BJ (cell line): ENCODE data around the gene ST8SIA1. TPM values are rescaled to one million over a fixed set of nuclear protein-coding genes. Genes with fewer than 3 reads are reported as not detected.

Source experiments
- CTCF ChIA-PET: fragments of 350-600 bp; formaldehyde crosslinking; extraction: SDS; loops from one replicate; lab custom pipeline; 2021; ENCODE audit warnings: antibody characterized with exemption, inconsistent platforms; lab: Yijun Ruan, JAX
- POLR2A ChIA-PET: fragments of 300-600 bp; sonication (Branson Sonifier 250); formaldehyde crosslinking; extraction: SDS; loops from one replicate; lab custom pipeline; 2021; ENCODE audit warnings: antibody characterized with exemption; lab: Charles Lee
- DNase-seq: peaks from one replicate; pipeline ENCODE4 v3.0.0-alpha.2; 2011; ENCODE audit warnings: low read depth
- H3K27me3 ChIP-seq: 2 replicates; pipeline ENCODE4 v1.6.0; 2011; ENCODE audit warnings: low read length; ENCODE audit not compliant: control insufficient read depth, insufficient read depth
- H3K36me3 ChIP-seq: 2 replicates; pipeline ENCODE4 v1.5.1; 2011; ENCODE audit warnings: low read length; ENCODE audit not compliant: control insufficient read depth, insufficient read depth
- H3K4me3 ChIP-seq: 2 replicates; pipeline ENCODE4 v1.5.1; 2011; ENCODE audit warnings: low read depth, mild to moderate bottlenecking, control low read depth, low read length
- CTCF ChIP-seq: IDR thresholded peaks from 2 replicates; pipeline ENCODE4 v1.5.1; 2011; ENCODE audit warnings: low read depth, mild to moderate bottlenecking, control low read depth, inconsistent platforms, low read length, moderate library complexity; ENCODE audit not compliant: insufficient read depth
- polyA plus RNA-seq: library from polyadenylated mRNA; depleted of rRNA; stranded (reverse); fragments of >200 nt; gene quantifications from 2 replicates; pipeline ENCODE4 v1.2.3, GENCODE V29; 2011

ST8SIA1 gene
- polyA plus RNA-seq, 1 experiment = not detected

GRCh38 chr12:22356231-22356630 is 21.7 kb upstream of the ST8SIA1 start:
- no peak for DNase-seq
- H3K36me3 ChIP-seq = no peaks in the 10 kb centered on the region
- H3K27me3 ChIP-seq = no peaks in the 10 kb centered on the region
- ChIA-PET CTCF (no interaction called here), POLR2A (no interaction called here)
- TF ChIP-seq CTCF = no peak
- H3K4me3 ChIP-seq = no peak overlapping the region

- Histone ChIP-seq H3K4me3 (no peak overlapping the region), H3K36me3 (no peaks in the 10 kb centered on the region), H3K27me3 (no peaks in the 10 kb centered on the region)
- DNase-seq = no peak
- ChIA-PET CTCF (no interaction called here), POLR2A (no interaction called here)
- no peak for TF ChIP-seq CTCF
Observed at GRCh38 chr12:22355011-22355580, 20.6 kb upstream of the ST8SIA1 start.

DNA sequence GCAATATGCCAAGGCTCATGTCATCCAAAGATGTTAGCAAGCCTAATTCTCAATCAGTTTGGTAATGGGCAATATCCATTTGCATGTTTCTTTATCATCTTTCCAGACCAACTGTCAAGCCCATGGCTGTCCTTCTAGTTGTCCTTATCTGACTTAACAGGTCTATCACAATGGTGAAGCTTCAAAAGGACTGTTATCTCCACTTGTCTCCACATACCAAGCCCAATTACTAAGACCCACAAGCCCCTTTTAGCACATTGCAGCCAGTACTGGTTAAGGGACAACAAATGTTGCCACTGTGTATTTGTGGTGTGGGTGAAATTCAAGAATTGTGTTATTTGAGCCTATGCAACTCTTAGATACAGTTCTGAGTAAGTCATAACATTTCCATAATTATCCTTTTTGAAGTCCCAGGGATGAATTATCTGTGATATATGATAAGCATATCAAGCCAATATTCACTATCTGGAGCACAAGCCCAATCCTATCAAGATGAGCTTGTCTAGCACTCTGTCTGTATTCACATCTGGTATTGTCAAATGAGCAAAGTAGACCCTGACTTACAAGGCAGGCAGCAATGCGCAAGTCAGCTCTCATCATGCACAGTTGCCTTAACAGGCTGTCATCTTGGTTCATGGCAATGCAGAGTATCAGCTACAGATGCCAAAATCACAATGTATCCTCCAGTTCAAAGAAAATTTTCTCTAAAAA is 19.3 kb upstream of the ST8SIA1 start:
- Histone ChIP-seq H3K4me3 (no peak overlapping the region), H3K36me3 (no peaks in the 10 kb centered on the region), H3K27me3 (no peaks in the 10 kb centered on the region)
- TF ChIP-seq CTCF = no peak
- CTCF ChIA-PET = no interaction called here
- DNase-seq = no peak
- POLR2A ChIA-PET = no interaction called here

DNA sequence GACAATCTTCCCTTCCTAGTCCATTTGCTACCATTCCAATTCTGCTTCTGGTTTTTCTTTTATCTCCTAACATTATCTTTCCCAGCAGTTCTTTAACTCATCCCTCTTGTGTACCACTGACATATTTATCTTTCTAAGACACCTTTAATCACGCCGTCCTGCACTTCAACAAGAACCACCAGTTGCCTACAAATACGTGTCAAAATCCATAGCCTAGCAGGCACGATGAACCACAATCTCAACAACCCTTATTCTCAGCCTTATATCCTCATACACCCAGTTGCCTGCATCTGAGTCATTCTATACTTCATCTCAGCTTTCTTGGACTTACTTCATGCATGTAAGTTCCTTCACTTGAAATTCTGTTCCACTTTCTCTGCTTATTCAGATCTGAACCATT is 16.4 kb upstream of the ST8SIA1 start:
- CTCF ChIA-PET = no interaction called here
- POLR2A ChIA-PET = no interaction called here
- no peak overlapping the region for H3K4me3 ChIP-seq
- DNase-seq = no peak
- no peak for TF ChIP-seq CTCF
- no peaks in the 10 kb centered on the region for H3K27me3 ChIP-seq
- H3K36me3 ChIP-seq = no peaks in the 10 kb centered on the region

DNA sequence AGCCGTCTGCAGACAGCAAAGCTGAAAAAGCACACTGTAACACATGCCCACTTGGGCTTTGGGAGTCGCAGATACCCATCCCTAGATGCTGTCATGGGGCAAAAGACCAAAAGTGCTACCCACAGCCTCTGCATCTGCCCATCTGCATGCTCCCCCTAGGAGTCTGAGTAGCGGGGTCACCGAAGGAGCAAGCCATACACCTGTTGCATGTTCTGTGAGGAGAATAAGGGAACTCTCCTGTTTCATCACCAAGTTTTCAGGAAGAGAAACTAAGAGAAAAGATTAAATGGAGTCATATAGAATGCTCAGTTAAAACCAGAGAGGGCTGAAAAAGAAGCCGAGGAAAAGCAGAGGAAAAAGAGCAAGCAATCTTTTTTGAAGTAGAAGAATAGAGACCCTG is 13.7 kb upstream of the ST8SIA1 start:
- DNase-seq = no peak
- CTCF ChIA-PET = no interaction called here
- POLR2A ChIA-PET = no interaction called here
- Histone ChIP-seq H3K4me3 (no peak overlapping the region), H3K27me3 (no peaks in the 10 kb centered on the region), H3K36me3 (no peaks in the 10 kb centered on the region)
- TF ChIP-seq CTCF = no peak
